Ovary (tissue), 3 donors: ENCODE results near the gene PFN2.

Source experiments
- CTCF ChIP-seq, 3 donors: fragments of 450-650 bp in 2 of 3; fragments of 200-600 bp in 1 of 3; IDR thresholded peaks; one replicate each; pipeline versions ENCODE4 v1.5.1 to v1.8.0; 2016 to 2022; ENCODE audit warnings: antibody characterized with exemption in 3 of 3, mild to moderate bottlenecking in 1 of 3
- POLR2A ChIP-seq: fragments of 450-650 bp; IDR thresholded peaks from one replicate; pipeline ENCODE4 v1.6.1; 2017; ENCODE audit warnings: antibody characterized with exemption, mild to moderate bottlenecking, moderate library complexity
- donor health status: DM: no; HTN: no; CAD: no.

DNA sequence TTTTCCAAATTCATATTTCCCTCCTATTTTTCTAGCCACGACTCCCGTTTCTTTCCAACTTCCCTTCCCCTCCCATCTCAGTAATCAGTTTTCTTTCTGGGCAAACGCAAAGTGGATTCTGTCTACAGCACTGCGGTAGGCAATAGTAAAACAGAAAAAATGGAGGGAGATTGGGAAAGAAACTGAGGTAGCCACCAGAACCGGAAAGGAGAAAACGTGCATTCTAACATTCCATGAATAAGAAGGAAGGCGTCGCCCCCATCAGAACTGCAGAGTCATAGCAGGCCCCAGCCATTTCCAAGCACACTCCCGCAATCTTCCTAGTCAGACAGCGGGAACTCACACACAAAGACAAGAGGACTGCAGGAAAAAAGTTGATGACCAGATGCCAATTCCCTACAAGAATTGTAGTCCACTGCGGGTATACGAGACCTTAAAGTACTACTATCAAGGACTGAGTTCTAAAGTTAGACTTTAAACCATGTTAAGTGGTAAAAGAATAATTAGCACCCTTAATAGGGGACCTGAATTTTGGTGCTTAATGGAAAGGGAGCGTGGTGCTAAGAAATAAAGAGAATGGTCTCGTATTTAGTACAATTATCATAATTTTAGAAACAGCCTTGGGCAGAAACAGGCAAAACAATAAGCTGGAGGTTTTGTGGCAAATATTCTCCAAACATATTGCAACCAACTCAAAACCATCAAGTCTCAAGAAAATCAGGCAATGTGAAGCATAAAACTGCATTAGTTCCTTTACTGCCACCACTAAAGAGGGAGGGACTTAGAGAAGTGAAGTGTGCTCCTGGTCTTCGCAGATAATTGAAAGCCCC lies 1.4 kb downstream of the PFN2 start:
- TF ChIP-seq CTCF (IDR thresholded peaks at IDR 0.05) (peak in 1 of 3 donors; percentile 17), POLR2A (no peak)
